LNCAP (cell line): ENCODE data around the gene STK4.

ENCODE experiments used
- CTCF ChIP-seq: fragments of 450-650 bp; IDR thresholded peaks from 2 replicates; pipeline ENCODE4 v1.5.1; 2017; ENCODE audit warnings: mild to moderate bottlenecking

STK4 gene

GRCh38 chr20:45011108-45011526 is 44.8 kb downstream of the STK4 start:
- TF ChIP-seq CTCF: peak; percentile 86

- no peak for TF ChIP-seq CTCF
Observed at GRCh38 chr20:45012682-45013302, 46.5 kb downstream of the STK4 start.

- TF ChIP-seq CTCF: no peak
Observed at GRCh38 chr20:45014671-45015415, 48.5 kb downstream of the STK4 start.

GRCh38 chr20:45016089-45016671 is 49.9 kb downstream of the STK4 start:
- TF ChIP-seq CTCF: no peak

GRCh38 chr20:45017281-45017680 is 51.0 kb downstream of the STK4 start:
- TF ChIP-seq CTCF: no peak

- TF ChIP-seq CTCF: no peak
Observed at GRCh38 chr20:45017857-45018256, 51.5 kb downstream of the STK4 start.

GRCh38 chr20:45019027-45019761 is 52.9 kb downstream of the STK4 start:
- TF ChIP-seq CTCF: no peak
